GM18507 (cell line): ENCODE data around the gene ARL15.
"Not testable (repeated sequence)": the region's sequence is repeated elsewhere in the genome, so short reads cannot be mapped to it uniquely, and the experiment has no call there.

Source experiments
- DNase-seq: peaks from one replicate; pipeline ENCODE4 v3.0.0; 2011; ENCODE audit warnings: low read depth; ENCODE audit not compliant: insufficient read length; ENCODE audit errors: extremely low spot score
- FAIRE-seq: peaks from 2 replicates; lab custom pipeline; 2011; peaks lifted over from hg19 to GRCh38; lab: Jason Lieb, UNC

ARL15 gene

DNA sequence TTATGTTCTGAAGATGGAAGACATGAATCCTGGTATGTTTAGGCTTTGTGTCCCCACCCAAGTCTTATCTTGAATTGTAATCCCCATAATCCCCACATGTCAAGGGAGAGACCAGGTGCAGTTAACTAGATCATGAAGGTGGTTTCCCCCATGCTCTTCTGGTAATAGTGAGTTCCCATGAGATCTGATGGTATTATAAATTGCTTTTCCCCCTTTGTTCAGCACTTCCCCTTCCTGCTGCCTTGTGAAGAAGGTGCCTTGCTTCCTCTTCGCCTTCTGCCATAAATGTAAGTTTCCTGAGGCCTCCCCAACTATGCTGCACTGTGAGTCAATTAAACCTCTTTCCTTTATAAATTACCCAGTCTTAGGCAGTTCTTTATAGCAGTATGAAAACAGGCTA, 229.0 kb downstream of the ARL15 start:
- DNase-seq (no peak), FAIRE-seq (no peak)

GRCh38 chr5:54080831-54081230, 229.5 kb downstream of the ARL15 start:
- no peak for DNase-seq
- no peak for FAIRE-seq

DNA sequence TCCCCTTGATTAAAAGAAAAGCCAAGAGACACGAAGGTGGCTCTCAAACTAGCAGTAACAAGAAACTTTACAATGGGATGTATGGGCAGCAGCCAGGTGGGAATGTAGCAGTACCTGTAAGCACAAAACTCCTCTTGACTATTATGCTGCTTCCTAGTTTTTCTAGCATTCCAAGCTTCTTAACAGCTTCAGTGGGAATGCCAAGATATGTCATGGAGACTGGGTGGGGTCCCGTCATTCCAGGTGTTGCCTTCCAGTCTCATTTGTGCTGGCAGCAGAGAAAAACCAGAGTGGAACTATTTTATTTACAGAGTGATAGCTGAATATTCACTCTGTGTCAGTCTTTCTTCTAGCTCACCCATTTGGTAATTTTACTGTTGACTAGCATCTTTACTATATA, 236.6 kb downstream of the ARL15 start:
- FAIRE-seq (no peak), DNase-seq (no peak)

GRCh38 chr5:54073131-54073530, 237.2 kb downstream of the ARL15 start:
- no peak for DNase-seq
- FAIRE-seq, result no peak

DNA sequence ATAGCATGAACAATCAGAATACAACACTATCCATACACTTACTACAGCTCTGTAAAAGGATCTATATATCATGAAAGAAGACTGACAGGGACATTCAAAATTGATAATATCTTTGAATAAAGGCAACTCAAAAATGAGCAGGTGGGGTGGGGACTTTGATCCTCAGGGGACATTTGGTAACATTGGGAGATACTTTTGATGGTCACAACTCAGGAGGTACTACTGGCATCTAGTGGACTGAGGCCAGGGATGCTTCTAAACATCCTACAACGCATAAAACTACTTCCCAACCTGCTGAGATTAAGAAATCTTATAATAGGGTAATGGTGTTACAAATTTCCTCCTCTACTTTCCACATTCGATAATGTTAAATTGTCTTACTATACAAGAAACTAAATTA, 243.9 kb downstream of the ARL15 start:
- DNase-seq (no peak), FAIRE-seq (no peak)

DNA sequence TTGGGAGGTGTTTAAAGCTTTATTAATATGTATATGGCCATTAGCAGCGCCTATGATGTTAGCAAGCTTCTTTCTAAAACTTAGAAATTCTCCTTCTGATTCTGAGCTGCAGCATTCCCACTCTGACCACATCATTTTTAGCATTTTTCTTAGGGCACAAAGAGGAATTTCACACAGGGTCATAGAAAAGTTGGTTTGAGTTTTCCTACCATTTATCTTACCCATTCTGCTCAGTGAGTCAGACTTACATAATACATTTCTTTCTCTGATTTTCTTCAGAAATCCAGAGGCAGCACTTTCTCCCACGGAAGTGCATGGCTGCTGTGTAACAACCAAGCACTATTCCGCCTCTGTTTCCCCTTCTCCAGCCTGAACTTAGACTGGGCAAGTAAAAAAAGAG, 246.6 kb downstream of the ARL15 start:
- no peak for DNase-seq
- no peak for FAIRE-seq

DNA sequence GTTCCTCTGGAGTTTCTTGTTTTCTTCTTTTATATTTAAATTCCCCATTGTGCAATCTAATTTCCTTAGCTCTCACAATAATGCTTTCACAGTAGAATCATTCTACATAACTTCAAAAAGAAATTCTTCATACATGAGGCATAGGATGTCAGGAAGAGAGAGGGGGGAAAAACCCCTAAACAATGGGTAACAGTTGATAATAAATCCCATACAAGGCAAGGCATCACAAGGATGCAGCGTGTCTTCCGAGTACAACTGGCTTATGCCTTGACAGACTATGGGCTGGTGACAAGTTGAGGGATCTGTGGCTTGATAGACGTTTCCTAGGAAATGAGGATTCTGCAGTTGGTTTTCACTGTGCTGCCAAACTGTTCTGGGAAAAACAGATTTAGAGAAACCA, 247.4 kb downstream of the ARL15 start:
- DNase-seq (no peak), FAIRE-seq (no peak)

GRCh38 chr5:54060919-54061318, 249.5 kb downstream of the ARL15 start:
- not testable (repeated sequence) for FAIRE-seq, DNase-seq

DNA sequence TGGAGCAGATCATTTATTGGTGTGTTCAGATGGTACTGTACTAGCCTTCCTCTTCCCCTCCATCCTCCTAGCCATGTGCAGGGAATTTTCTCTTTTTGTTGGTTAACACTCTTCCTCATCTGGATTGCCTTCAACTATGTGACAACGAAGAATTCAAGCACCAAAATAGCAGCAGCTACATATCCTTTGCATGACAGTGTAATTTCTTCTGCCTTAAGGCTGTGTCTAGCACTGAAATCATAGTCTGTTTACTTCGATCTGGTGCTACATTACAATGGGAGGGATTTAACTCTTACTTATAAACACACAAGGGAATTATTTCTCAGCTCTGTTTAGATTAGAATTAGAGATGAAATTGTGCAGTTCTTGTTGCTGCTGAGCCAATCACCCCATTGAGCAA, 260.4 kb downstream of the ARL15 start:
- FAIRE-seq (no peak), DNase-seq (no peak)

DNA sequence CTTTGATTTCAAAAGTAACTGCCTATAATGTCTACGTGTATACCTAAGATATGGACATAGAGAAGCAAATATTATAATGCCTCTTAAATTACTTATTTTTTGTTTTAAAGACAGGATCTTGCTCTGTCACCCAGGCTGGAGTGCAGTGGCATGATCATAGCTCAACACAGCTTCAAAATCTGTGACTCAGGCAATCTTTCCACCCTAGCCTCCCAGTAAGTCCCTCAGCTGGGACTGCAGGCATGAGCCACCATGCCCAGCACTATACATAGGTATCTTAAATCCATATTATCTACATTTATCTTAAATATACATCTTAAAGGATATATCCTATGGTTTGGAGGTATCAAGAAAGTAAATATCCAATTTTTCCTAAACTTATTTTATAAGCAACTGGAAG, 261.2 kb downstream of the ARL15 start:
- FAIRE-seq (no peak), DNase-seq (no peak)

- DNase-seq, result no peak
- FAIRE-seq, result no peak
Observed at GRCh38 chr5:54045077-54045792, 265.1 kb downstream of the ARL15 start.

GRCh38 chr5:54044276-54044675, 266.1 kb downstream of the ARL15 start:
- FAIRE-seq, DNase-seq: not testable (repeated sequence)

DNA sequence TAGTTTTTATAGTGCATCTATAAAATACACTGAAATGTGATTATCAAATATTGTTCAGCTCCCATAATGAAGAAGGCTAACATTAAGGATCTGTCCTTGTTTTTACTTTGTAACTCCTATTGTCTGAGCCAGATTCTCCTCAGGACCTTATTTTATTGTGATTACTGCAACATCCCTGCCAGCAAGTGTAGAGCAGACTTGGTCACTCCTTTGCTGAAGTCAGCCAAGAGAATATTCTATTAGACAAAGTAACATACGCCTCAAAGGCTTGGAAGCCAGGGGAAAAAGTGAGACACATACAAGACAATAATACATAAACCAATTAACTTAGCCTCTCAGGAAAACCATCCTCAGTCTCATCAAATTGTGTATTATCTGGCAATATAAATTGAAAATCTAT, 269.6 kb downstream of the ARL15 start:
- FAIRE-seq, result no peak
- no peak for DNase-seq

- no peak for FAIRE-seq
Observed at GRCh38 chr5:54040018-54040417, 270.4 kb downstream of the ARL15 start.

DNA sequence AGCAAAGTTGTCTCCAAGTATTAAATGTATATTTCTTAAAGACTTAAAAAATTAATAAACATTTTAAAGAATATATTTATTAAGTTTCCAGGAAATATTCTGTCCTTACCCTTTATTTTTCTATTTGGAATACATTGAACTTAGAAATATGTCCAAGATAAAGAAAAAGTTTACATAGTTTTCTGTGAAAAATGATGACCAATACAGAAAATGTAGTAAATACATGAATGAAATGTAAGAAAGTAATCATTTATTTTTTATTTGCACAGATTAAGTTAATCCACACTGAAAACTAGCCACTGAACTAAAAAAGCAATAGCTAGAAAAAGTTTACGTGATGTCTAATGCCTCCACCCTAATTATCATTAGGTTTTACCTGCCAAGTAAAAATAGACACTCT, 273.2 kb downstream of the ARL15 start:
- FAIRE-seq (no peak), DNase-seq (no peak)

More at GRCh38 chr5:54040018-54040417, 270.4 kb downstream of the ARL15 start:
- DNase-seq, result no peak

DNA sequence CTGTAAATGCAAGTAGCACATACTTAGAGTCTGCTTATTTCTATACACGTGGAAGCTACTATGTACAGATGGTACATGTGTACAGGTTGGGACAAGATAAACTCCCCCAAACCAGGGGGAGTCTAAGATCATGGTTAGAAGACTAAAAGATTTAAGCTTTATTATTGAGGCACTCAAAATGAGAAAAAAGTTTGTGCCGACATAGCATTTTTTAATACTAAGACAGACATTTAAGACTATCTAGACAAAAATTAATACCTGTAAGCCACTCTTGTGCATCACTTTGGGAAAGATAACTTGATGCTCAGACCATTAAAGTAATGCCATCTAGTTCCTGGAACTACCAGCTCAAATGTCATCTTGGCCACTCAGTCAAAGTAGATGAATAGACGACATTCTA, 279.4 kb downstream of the ARL15 start:
- no peak for FAIRE-seq
- no peak for DNase-seq

DNA sequence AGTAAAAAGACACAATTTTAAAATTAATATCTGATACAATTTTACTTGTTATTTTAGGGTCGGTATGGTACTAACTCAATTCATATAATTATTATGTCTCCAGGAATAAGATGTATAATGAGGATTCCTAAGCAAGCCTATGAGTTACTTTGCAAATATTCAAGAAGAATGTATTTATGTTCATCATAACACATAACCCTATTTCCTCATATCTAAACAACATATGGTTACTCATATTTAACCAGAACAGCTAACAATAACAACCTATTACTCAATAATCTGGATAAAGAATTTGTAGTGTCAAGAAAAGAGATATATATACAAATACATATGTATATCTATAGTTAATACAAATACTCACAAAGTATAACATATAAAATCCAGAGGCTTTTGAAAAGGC, 285.9 kb downstream of the ARL15 start:
- no peak for DNase-seq
- no peak for FAIRE-seq

DNA sequence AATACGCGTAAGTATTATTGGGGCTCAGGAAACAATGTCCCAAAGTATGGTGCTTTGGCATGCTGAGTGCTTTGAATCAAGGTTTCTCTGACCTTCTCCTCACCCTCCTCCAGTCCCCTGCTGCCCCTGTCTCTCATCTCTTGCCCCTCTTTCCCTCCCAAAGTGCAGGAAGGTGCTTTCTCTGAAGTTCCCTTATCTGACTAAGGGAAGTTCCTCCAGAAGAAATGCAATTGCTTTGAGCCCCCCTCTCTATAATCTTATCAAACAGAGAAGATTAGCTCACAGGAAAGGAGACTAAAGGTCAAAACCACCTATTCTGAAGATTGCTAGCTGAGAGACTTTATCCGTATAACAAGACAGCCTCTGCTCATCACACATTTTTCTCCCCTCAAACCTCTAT, 288.1 kb downstream of the ARL15 start:
- no peak for DNase-seq
- no peak for FAIRE-seq

DNA sequence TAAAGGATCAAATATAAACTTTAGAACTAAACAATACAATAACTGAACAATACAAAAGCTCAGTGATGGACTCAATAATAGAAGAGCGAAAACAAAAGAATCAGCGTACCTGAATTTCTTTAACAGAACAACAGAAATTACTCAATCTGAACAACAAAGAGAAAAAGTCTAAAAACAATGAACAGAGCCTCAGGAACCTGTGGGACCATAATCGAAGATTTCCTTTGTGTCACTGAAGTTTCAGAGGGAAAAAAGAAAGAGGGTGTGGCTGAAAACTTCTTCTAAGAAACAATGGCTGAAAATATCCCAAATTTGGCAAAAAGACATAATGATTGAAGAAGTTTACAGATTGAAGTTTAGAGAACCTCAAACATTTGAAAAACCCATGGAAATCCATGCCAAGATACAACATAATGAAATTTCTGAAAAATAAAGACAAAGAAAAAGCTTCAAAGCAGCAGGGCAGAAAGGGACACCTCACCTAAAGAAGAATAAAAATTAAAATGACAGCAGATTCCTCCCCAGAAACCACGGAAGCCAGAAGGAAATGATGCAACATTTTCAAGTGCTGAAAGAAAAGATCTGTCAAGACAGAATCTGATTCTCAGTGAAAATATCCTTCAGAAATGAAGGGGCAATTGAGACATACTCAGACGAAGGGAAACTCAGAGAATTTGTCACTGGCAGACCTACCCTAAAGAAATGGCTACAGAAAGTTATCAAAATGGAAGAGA, 288.8 kb downstream of the ARL15 start:
- FAIRE-seq (no peak), DNase-seq (no peak)

GRCh38 chr5:54018438-54018837, 291.9 kb downstream of the ARL15 start:
- DNase-seq, result no peak
- no peak for FAIRE-seq

GRCh38 chr5:54017580-54017979, 292.8 kb downstream of the ARL15 start:
- no peak for FAIRE-seq
- DNase-seq, result no peak
